H9 (cell line): ENCODE measurements around the gene USP22. TPM values are rescaled to one million over a fixed set of nuclear protein-coding genes. Genes with fewer than 3 reads are reported as not detected.

Experiments
- DNase-seq: peaks from one replicate; pipeline ENCODE4 v3.0.0-alpha.2; 2017
- H2AFZ ChIP-seq: one replicate; pipeline ENCODE4 v1.6.1; 2013; ENCODE audit warnings: mild to moderate bottlenecking, low read length, control low read depth, moderate library complexity
- H2AK5ac ChIP-seq: 2 replicates; pipeline ENCODE4 v1.6.1; 2013; ENCODE audit warnings: low read length, control low read depth, mixed read lengths; ENCODE audit not compliant: insufficient read length
- H2BK120ac ChIP-seq: one replicate; pipeline ENCODE4 v1.6.1; 2013; ENCODE audit warnings: low read depth, mild to moderate bottlenecking, low read length, control low read depth, inconsistent platforms; ENCODE audit not compliant: poor library complexity, severe bottlenecking
- H2BK12ac ChIP-seq: 2 replicates; pipeline ENCODE4 v1.6.1; 2013; ENCODE audit warnings: low read length, control low read depth, mixed read lengths, low read depth; ENCODE audit not compliant: insufficient read length
- H2BK15ac ChIP-seq: 2 replicates; pipeline ENCODE4 v1.6.1; 2013; ENCODE audit warnings: low read depth, low read length, control low read depth
- H2BK20ac ChIP-seq: one replicate; pipeline ENCODE4 v1.6.1; 2013; ENCODE audit warnings: low read depth, mild to moderate bottlenecking, low read length, control low read depth, inconsistent platforms; ENCODE audit not compliant: poor library complexity, severe bottlenecking
- H2BK5ac ChIP-seq: 2 replicates; pipeline ENCODE4 v1.6.1; 2013; ENCODE audit warnings: low read length, control low read depth, mixed read lengths; ENCODE audit not compliant: insufficient read length
- H3K14ac ChIP-seq: 2 replicates; pipeline ENCODE4 v1.6.1; 2013; ENCODE audit warnings: low read length, control low read depth; ENCODE audit not compliant: insufficient read depth
- H3K18ac ChIP-seq: 2 replicates; pipeline ENCODE4 v1.6.1; 2013; ENCODE audit warnings: low read depth, mild to moderate bottlenecking, mixed read lengths, low read length, control low read depth; ENCODE audit not compliant: insufficient read length
- H3K23ac ChIP-seq: 2 replicates; pipeline ENCODE4 v1.6.1; 2013; ENCODE audit warnings: low read length, control low read depth, mixed read lengths, low read depth; ENCODE audit not compliant: insufficient read length
- H3K23me2 ChIP-seq: 2 replicates; pipeline ENCODE4 v1.6.1; 2013; ENCODE audit warnings: low read depth, mild to moderate bottlenecking, mixed read lengths, low read length, control low read depth; ENCODE audit not compliant: insufficient read length, poor library complexity, severe bottlenecking
- H3K27ac ChIP-seq: 2 replicates; pipeline ENCODE4 v1.5.1; 2013; ENCODE audit warnings: low read length, control low read depth, mixed read lengths, low read depth; ENCODE audit not compliant: insufficient read length
- H3K27me3 ChIP-seq: 2 replicates; pipeline ENCODE4 v1.6.1; 2013; ENCODE audit warnings: low read length, control low read depth, inconsistent platforms; ENCODE audit not compliant: insufficient read depth
- H3K4ac ChIP-seq: 2 replicates; pipeline ENCODE4 v1.6.1; 2013; ENCODE audit warnings: low read depth, mild to moderate bottlenecking, control low read depth, inconsistent platforms, low read length, moderate library complexity
- H3K4me1 ChIP-seq: 2 replicates; pipeline ENCODE4 v1.6.1; 2013; ENCODE audit warnings: low read length, control low read depth, inconsistent platforms; ENCODE audit not compliant: insufficient read depth
- H3K4me2 ChIP-seq: 2 replicates; pipeline ENCODE4 v1.6.1; 2013; ENCODE audit warnings: low read length, control low read depth, mixed read lengths; ENCODE audit not compliant: insufficient read length, insufficient read depth
- H3K56ac ChIP-seq: 2 replicates; pipeline ENCODE4 v1.6.1; 2013; ENCODE audit warnings: low read depth, mild to moderate bottlenecking, mixed read lengths, low read length, control low read depth; ENCODE audit not compliant: insufficient read length
- H3K79me1 ChIP-seq: 2 replicates; pipeline ENCODE4 v1.6.1; 2013; ENCODE audit warnings: low read depth, mild to moderate bottlenecking, moderate library complexity, low read length, control low read depth, inconsistent platforms; ENCODE audit not compliant: insufficient read depth, poor library complexity, severe bottlenecking
- H3K79me2 ChIP-seq: 2 replicates; pipeline ENCODE4 v1.6.1; 2013; ENCODE audit warnings: low read length, control low read depth, inconsistent platforms; ENCODE audit not compliant: insufficient read depth
- H3K9ac ChIP-seq: 2 replicates; pipeline ENCODE4 v1.6.1; 2013; ENCODE audit warnings: low read length, control low read depth, mixed read lengths; ENCODE audit not compliant: insufficient read length; ENCODE audit errors: extremely low read depth
- H3K9me3 ChIP-seq: one replicate; pipeline ENCODE4 v1.6.1; 2013; ENCODE audit warnings: low read depth, low read length, inconsistent platforms; ENCODE audit not compliant: control insufficient read depth
- H3T11ph ChIP-seq: one replicate; pipeline ENCODE4 v1.6.1; 2013; ENCODE audit warnings: mild to moderate bottlenecking, low read length, control low read depth, inconsistent platforms
- H4K20me1 ChIP-seq: one replicate; pipeline ENCODE4 v1.6.1; 2013; ENCODE audit not compliant: control insufficient read depth, insufficient read length, insufficient read depth
- H4K5ac ChIP-seq: 2 replicates; pipeline ENCODE4 v1.6.1; 2013; ENCODE audit warnings: low read depth, mild to moderate bottlenecking, mixed read lengths, low read length, control low read depth; ENCODE audit not compliant: insufficient read length
- H4K8ac ChIP-seq: replicated peaks from 2 replicates; pipeline ENCODE4 v1.6.1; 2013; ENCODE audit warnings: low read length, control low read depth, mixed read lengths, low read depth; ENCODE audit not compliant: insufficient read length
- H4K91ac ChIP-seq: 2 replicates; pipeline ENCODE4 v1.6.1; 2013; ENCODE audit warnings: low read depth, mild to moderate bottlenecking, moderate library complexity, mixed read lengths, low read length, control low read depth; ENCODE audit not compliant: insufficient read length
- H3K27ac Mint-ChIP-seq, 3 experiments: 2 replicates in 2 of 3; 3 replicates in 1 of 3; pipeline ENCODE4 v1.8.0; 2020 to 2021; ENCODE audit warnings: mixed read lengths in 3 of 3, mild to moderate bottlenecking in 1 of 3, moderate library complexity in 1 of 3
- H3K27me3 Mint-ChIP-seq: 2 replicates; pipeline ENCODE4 v1.8.0; 2021; ENCODE audit warnings: low read depth, mild to moderate bottlenecking, moderate library complexity, mixed read lengths
- H3K36me3 Mint-ChIP-seq, 3 experiments: 2 replicates in 2 of 3; 3 replicates in 1 of 3; pipeline ENCODE4 v1.8.0; 2020 to 2021; ENCODE audit warnings: low read depth in 3 of 3, mixed read lengths in 3 of 3; ENCODE audit not compliant: insufficient read depth in 1 of 3
- H3K4me1 Mint-ChIP-seq, 2 experiments: 2 replicates each; pipeline ENCODE4 v1.8.0; 2020; ENCODE audit warnings: mixed read lengths in 2 of 2
- H3K4me3 Mint-ChIP-seq, 2 experiments: 2 replicates in 1 of 2; 3 replicates in 1 of 2; pipeline ENCODE4 v1.8.0; 2020 to 2021; ENCODE audit warnings: mild to moderate bottlenecking in 2 of 2, mixed read lengths in 2 of 2, moderate library complexity in 1 of 2
- H3K9me3 Mint-ChIP-seq, 2 experiments: 2 replicates in 1 of 2; 3 replicates in 1 of 2; pipeline ENCODE4 v1.8.0; 2020; ENCODE audit warnings: mild to moderate bottlenecking in 2 of 2, mixed read lengths in 2 of 2, moderate library complexity in 1 of 2
- CTCF ChIP-seq: fragments of 200-600 bp; sonication (generic); conservative IDR thresholded peaks from 3 replicates; pipeline ENCODE4 v1.8.0; 2021; ENCODE audit warnings: antibody characterized with exemption, mild to moderate bottlenecking
- WGBS: extraction: QIAGEN DNeasy Blood & Tissue Kit; methylation state at CpG from one replicate; pipeline ENCODE4 v1.1.7; 2013; ENCODE audit warnings: missing lambda C conversion rate, low lambda C conversion rate, mixed read lengths; ENCODE audit not compliant: insufficient read length; ENCODE audit errors: extremely low coverage; 5-methylcytosine and 5-hydroxymethylcytosine counted together
- total RNA-seq: library from RNA; stranded (reverse); gene quantifications from 2 replicates; pipeline ENCODE4 v1.2.1, GENCODE V29; 2021

The USP22 gene
- total RNA-seq, 1 experiment from 2014 or later, result 345 TPM

- Histone ChIP-seq H4K5ac (peak overlapping the region; percentile 66), H2BK12ac (no peak overlapping the region), H4K8ac (no peak overlapping the region), H4K91ac (no peak overlapping the region), H2BK20ac (no peak overlapping the region), H4K20me1 (no peaks in the 10 kb centered on the region), H2AK5ac (no peak overlapping the region), H3K27me3 (no peaks in the 10 kb centered on the region), H3K4me2 (no peak overlapping the region), H2BK15ac (no peak overlapping the region), H3T11ph (no peak overlapping the region), H3K27ac (no peak overlapping the region), H3K79me2 (peaks cover 96% of the 10 kb centered on the region), H2BK120ac (no peak overlapping the region), H3K79me1 (peaks cover 11% of the 10 kb centered on the region), H3K23me2 (no peaks in the 10 kb centered on the region), H3K14ac (no peak overlapping the region), H3K18ac (no peak overlapping the region), H3K4ac (no peak overlapping the region), H3K4me1 (no peaks in the 10 kb centered on the region; the same call in 1 of the 2 replicates), H3K9ac (no peak overlapping the region), H3K23ac (no peak overlapping the region), H3K56ac (no peak overlapping the region), H3K9me3 (no peaks in the 10 kb centered on the region), H2BK5ac (no peak overlapping the region), H2AFZ (no peak overlapping the region)
- DNase-seq, result no peak
- Mint-ChIP-seq H3K27me3 (no peaks in the 10 kb centered on the region), H3K9me3 (no peaks in the 10 kb centered on the region), H3K36me3 (peaks cover 35 to 71% (median 64%) of the 10 kb centered on the region in 3 experiments; a peak in 6 of 7 replicates), H3K4me3 (no peak overlapping the region), H3K27ac (peak overlapping the region in 2 of 3 experiments; percentile 62 to 71; a peak in 3 of 7 replicates), H3K4me1 (peaks cover 34 to 38% of the 10 kb centered on the region in 2 experiments)
- TF ChIP-seq CTCF, result no peak
- no CpG with 5 or more reads among the region's 13 CpGs for WGBS
Measured at GRCh38 chr17:21028192-21028591, 14.6 kb downstream of the USP22 start.
